ENCODE data around the gene A2ML1. TPM values are rescaled to one million over a fixed set of nuclear protein-coding genes. Genes with fewer than 3 reads are reported as not detected.

Gene A2ML1
- total and polyA plus RNA-seq, 9 donors: 0.07 to 0.80 (median 0.23) TPM; not detected in 1

DNA sequence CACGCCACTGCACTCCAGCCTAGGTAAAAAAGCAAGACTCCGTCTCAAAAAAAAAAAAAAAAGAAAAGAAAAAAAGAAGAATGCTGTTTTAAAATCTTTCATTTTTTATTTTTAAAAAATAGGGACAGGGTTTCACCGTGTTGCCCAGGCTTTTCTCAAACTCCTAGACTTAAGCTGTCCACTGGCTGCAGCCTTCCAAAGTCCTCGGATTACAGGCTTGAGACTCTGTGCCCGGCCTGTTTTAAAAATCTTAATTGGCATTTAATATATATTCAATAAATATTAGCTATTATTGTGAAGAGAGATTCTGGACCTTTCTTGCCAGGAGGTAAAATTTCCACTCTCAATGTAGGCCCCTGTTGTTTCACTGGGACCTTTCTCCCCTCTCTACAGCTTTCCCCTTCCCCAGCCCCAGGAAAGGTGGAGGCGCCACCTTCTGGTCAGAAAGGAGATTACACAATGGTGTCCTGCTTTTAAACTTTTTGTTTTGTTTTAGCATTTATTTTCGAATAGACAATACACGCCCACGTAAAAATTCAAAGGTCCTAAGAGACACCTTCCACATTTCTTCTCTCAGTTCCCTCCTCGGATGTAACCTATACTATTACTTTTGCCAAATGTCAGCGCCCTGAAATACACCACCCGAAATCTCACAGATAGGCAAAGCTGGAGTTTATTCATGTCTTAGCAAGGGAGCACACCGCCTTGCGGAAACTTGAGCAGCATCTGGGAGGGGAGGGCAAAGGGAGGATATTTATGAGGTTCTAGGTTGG is 68.1 kb downstream of the A2ML1 start:
- intact Hi-C loops (cut with DNase I): loop anchor here in 1 of 4 donors (5.0 kb wide), 1 partner anchor 208 kb away; no protein-coding TSS in a partner anchor
- Histone ChIP-seq H3K4me3 (peak overlapping the region; percentile 44), H3K27me3 (no peaks in the 10 kb centered on the region), H3K27ac (no peak overlapping the region), H3K36me3 (no peaks in the 10 kb centered on the region), H3K4me1 (ENCODE audit: insufficient read depth) (no peaks in the 10 kb centered on the region), H3K9me3 (no peaks in the 10 kb centered on the region)
- 28 to 31% (median 29%) methylated on average over 14 of the region's 14 CpGs for WGBS, 3 donors
- TF ChIP-seq EP300 (IDR thresholded peaks at IDR 0.05) (no peak), CTCF (IDR thresholded peaks at IDR 0.05) (peak; percentile 76 to 89 (median 82)), POLR2A (IDR thresholded peaks at IDR 0.05) (no peak)
- DNase-seq: peak; percentile 43 to 64 (median 47)

GRCh38 chr12:8891976-8892375 is 69.6 kb downstream of the A2ML1 start:
- H3K4me3 ChIP-seq: no peak overlapping the region
- no peak for DNase-seq
- no peaks in the 10 kb centered on the region for H3K4me1 ChIP-seq (ENCODE audit: insufficient read depth)
- H3K27me3 ChIP-seq: no peaks in the 10 kb centered on the region
- no peaks in the 10 kb centered on the region for H3K9me3 ChIP-seq
- intact Hi-C loops (cut with DNase I): loop anchor here in 1 of 4 donors (5.0 kb wide), 1 partner anchor 210 kb away; no protein-coding TSS in a partner anchor
- H3K36me3 ChIP-seq: no peaks in the 10 kb centered on the region
- TF ChIP-seq POLR2A (IDR thresholded peaks at IDR 0.05): no peak
- TF ChIP-seq EP300 (IDR thresholded peaks at IDR 0.05): no peak
- TF ChIP-seq CTCF (IDR thresholded peaks at IDR 0.05): no peak
- WGBS, 3 donors: 92 to 94% (median 92%) methylated on average over 3 of the region's 3 CpGs
- H3K27ac ChIP-seq: no peak overlapping the region

- no peaks in the 10 kb centered on the region for H3K27me3 ChIP-seq
- no peaks in the 10 kb centered on the region for H3K36me3 ChIP-seq
- no peak for DNase-seq
- H3K9me3 ChIP-seq: no peaks in the 10 kb centered on the region
- intact Hi-C loops (cut with DNase I): loop anchor here in 1 of 4 donors (5.0 kb wide), 1 partner anchor 212 kb away; no protein-coding TSS in a partner anchor
- no peak overlapping the region for H3K4me3 ChIP-seq
- no peak overlapping the region for H3K27ac ChIP-seq
- TF ChIP-seq CTCF (IDR thresholded peaks at IDR 0.05) (no peak), EP300 (IDR thresholded peaks at IDR 0.05) (no peak), POLR2A (IDR thresholded peaks at IDR 0.05) (no peak)
- H3K4me1 ChIP-seq (ENCODE audit: insufficient read depth): no peaks in the 10 kb centered on the region
Observed at GRCh38 chr12:8894378-8894777, 72.0 kb downstream of the A2ML1 start.

DNA sequence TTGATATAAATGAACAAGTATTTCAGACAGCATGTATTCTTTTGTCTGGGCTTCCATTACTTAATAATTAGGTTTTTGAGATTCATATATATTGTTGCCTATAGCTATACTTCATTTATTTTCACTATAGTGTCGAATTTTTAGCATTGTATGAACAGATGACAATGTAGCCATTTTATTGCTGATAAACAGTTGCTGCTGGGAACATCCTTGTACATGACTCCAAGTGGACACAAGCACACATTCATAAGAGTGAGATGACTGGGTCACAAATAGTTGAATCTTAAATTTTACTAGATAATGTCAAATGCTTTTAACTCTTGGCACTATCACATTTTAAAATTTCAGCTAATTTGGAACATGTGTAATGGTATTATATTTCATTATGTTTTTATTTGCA is 72.6 kb downstream of the A2ML1 start:
- H3K27ac ChIP-seq: no peak overlapping the region
- H3K4me3 ChIP-seq: no peak overlapping the region
- H3K9me3 ChIP-seq: no peaks in the 10 kb centered on the region
- no peaks in the 10 kb centered on the region for H3K4me1 ChIP-seq (ENCODE audit: insufficient read depth)
- H3K27me3 ChIP-seq: no peaks in the 10 kb centered on the region
- TF ChIP-seq POLR2A (IDR thresholded peaks at IDR 0.05) (no peak), EP300 (IDR thresholded peaks at IDR 0.05) (no peak), CTCF (IDR thresholded peaks at IDR 0.05) (no peak)
- WGBS, 3 donors: 56 to 72% (median 62%) methylated on average over 1 of the region's 1 CpG
- H3K36me3 ChIP-seq: no peaks in the 10 kb centered on the region
- no peak for DNase-seq
- intact Hi-C loops (cut with DNase I): loop anchor here in 1 of 4 donors (5.0 kb wide), 1 partner anchor 213 kb away; no protein-coding TSS in a partner anchor
